Activated CD8-positive, alpha-beta memory T cell treated with anti-CD3 and anti-CD28 coated beads, Interleukin-2, amount 50 U/mL, for 24 hours (primary cell): ENCODE results near the gene S1PR2.
"Not testable (repeated sequence)": the region's sequence is repeated elsewhere in the genome, so short reads cannot be mapped to it uniquely, and the experiment has no call there.

Experiments used
- DNase-seq: peaks from one replicate; pipeline ENCODE4 v3.0.0-alpha.2; 2020; ENCODE audit errors: extremely low read depth

S1PR2 gene

DNA sequence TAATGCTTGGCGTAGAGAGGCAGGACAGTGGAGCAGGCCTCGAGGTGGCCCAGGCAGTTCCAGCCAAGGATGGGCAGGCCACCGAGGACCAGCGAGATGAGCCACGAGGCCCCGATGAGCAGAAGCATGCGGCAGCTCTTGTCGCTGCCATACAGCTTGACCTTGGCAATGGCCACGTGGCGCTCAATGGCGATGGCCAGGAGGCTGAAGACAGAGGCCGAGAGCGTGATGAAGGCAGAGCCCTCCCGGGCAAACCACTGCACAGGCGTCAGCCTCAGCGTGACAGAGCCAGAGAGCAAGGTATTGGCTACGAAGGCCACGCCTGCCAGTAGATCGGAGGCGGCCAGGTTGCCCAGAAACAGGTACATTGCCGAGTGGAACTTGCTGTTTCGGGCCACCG, 6.8 kb downstream of the S1PR2 start:
- DNase-seq: no peak

DNA sequence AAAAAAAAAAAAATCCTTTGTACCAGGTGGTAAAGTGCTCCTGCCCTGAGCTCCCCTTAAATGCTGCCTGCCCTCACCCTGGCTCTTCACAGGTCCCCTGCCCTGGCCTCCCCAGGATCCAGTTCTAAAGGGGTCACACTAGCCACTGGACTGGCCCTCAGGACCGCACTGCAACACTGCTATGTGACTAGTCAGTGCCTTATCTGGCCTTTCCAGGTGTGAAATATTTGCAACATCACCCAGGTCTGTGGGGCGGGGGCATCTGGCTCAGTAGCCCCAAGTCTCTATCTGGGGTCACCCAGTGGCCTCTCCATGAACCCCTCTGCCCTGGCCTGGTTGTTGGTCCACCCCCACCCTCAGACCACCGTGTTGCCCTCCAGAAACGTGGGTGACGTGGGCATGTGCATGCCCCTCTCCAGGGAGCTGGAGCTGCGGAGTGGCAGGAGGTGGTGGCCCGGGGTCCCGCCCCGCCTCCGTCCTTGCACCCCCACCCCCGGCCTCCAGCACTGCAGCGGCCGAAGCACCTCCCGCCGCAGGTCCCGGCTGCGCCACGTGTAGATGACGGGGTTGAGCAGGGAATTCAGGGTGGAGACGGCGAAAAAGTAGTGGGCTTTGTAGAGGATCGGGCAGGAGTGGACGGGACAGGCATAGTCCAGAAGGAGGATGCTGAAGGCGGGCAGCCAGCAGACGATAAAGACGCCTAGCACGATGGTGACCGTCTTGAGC, 7.5 kb downstream of the S1PR2 start:
- no peak for DNase-seq

DNA sequence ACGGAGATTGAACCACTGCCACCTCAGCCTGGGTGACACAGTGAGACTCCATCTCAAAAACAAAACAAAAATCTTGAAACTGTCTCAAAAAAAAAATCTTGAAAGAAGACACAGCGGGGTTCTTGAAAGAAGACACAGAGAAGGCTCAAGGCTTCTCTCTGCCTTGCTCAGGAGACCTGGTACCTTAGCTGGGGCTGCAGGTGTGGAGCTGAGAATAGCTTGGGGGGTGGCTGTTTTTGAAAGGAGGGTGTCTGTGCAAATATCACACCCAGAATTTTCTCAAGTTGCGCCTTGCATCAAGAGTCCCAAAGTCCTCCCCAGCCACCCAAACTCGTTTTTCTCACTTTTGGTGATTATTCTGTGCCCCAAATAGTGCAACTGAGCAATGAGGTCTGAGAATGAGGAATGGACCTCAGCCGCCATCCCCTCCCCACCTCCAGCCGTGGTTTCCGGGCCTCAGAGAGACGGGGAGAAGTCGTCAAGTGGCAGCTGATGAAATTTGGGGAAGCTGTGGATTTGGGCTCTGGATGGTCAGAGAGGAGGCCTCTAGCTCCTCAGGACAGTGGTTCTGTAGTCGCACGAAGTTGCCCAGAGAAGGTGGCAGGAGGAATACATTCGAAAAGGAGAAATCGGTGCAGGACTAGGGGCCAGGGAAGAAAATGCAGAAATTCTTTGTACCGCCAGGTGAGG, 8.8 kb downstream of the S1PR2 start:
- DNase-seq: no peak

DNA sequence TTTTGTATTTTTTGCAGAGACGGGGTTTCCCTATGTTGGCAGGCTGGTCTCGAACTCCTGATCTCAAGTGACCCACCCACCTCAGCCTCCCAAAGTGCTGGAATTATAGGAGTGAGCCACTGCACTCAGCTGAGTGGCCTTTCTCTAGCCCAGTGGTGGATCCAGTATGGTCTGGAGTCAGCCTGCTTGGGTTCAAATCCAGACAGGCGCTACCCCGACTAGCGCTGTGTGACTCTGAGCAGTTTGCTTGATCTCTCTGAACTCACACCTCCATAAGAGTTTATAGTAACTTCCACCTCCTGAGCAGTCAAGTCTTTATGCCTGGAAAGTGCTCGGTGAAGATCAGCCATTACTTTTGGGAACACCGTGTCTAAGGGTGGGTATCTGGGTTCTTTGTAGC, 10.4 kb downstream of the S1PR2 start:
- DNase-seq: no peak

DNA sequence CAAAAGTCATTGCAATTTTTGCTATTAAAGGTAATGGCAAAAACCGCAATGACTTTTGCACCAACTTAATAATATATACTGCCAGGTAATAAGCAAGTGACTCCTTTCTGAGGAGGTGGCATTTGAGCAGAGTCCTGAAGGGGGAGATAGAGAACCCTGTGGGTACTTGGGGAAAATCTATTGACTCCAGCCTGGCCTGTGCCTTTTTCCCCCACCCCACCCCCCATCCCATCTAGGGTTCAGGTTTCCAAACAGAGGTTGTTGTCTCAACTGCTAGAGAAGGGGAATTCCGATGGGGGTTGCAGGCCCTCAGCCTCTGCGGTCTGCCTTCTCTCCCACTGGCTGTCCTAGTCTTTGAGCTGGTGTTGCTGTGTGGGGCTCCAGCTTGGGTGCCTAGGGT, 11.5 kb downstream of the S1PR2 start:
- no peak for DNase-seq

DNA sequence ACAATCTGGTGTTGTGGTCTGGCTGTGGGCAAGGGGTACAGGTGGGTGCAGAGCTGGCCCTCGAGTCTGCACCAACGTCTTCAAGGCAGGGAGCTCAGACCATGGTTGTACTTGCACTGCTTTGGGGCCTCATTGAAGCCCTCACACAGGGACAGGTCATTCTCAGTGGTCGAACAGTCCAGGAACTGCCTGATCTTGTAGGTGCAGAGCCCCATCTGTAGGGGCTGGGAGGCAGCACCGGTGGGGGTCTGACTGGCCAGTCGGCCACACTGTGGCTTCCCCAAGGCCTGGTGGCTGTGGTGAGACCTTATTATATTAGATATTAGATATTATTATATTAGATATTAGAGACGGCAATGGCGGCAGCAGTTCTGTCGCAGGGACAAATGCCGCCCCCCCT, 14.0 kb downstream of the S1PR2 start:
- no peak for DNase-seq

DNA sequence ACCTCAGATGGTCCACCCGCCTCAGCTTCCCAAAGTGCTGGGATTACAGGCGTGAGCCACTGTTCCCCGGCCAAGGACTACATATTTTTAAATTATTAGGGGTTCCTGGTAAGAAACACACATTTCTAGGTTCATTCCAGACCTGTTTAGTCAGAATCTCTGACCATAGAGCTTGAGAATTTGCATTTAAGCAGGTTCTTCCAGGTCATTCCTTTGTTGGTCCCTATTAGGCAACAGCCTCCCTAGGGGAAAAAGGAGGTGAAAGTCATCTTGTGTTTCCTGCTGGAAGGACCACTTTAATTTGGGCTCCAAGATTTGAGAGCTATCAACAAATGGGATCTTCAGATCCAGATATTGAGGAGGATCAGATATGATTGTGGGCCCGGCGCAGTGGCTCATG, 16.3 kb downstream of the S1PR2 start:
- DNase-seq: no peak

DNA sequence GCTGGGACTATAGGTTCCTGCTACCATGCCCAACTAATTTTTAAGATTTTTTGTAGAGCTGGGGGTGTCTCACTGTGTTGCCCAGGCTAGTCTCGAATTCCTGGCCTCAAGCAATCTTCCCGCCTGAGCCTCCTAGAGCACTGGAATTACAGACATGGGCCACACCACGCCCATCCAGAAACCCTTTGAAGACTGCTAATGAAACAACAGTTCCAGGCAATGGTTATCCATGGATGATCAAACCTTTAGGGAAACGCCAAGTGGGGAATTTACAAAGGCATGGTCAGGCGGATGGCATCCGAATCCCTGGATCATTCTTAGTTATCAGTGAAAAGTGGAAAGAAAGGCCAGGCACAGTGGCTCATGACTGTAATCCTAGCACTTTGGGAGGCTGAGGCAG, 19.4 kb downstream of the S1PR2 start:
- DNase-seq: no peak

DNA sequence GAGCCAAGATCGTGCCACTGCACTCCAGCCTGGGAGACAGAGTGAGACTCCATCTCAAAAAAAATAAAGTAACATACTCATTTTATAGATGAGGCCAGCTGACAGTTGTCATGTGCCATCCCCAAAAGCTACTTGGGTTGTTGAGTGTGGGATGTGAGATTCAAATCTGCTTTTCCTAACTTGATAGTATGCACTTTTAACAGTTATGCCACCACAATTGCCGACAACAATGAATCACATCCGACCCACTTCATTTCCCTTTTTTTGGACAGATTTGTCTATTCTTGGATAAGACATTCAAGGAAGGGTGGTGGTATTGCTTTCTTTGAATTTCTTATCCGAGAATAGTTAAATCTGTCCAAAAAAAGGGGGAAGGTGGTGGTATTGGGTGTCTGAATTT, 20.1 kb downstream of the S1PR2 start:
- no peak for DNase-seq

DNA sequence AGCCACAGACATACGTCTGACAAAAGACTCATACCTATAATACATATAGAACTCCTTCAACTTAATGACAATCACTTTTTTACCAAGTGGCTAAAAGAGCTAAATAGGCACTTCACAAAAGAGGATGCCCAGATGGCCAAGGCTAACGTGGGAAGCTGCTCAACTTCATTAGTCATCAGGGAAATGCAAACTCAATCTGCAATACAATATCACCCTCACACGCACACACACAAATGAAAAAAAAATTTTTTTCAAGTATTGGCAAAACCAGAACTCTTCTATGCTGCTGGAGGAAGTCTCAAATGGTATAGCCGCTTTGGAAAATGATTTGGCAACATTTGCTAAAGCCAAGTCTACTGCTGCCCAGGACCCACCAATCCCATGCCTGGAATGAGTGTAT, 21.8 kb downstream of the S1PR2 start:
- no peak for DNase-seq

DNA sequence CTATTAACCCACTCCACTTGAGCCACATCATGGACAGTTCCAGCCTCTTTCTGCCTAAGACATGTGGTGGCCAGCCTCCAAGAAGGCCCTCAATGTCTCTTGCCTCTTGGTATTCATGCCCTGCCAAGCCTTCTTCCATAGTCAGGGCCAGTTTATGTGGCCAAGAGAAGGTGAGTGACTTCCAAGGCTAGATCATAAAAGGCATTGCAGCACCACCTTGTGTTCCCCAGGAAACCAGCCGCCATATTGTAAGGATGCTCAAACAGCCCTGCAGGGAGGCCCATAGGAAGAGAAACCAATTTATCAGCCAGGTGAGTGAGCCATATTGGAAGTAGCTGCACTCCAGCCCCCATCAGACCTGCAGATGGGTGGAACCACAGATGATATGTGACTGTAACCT, 24.1 kb downstream of the S1PR2 start:
- no peak for DNase-seq

DNA sequence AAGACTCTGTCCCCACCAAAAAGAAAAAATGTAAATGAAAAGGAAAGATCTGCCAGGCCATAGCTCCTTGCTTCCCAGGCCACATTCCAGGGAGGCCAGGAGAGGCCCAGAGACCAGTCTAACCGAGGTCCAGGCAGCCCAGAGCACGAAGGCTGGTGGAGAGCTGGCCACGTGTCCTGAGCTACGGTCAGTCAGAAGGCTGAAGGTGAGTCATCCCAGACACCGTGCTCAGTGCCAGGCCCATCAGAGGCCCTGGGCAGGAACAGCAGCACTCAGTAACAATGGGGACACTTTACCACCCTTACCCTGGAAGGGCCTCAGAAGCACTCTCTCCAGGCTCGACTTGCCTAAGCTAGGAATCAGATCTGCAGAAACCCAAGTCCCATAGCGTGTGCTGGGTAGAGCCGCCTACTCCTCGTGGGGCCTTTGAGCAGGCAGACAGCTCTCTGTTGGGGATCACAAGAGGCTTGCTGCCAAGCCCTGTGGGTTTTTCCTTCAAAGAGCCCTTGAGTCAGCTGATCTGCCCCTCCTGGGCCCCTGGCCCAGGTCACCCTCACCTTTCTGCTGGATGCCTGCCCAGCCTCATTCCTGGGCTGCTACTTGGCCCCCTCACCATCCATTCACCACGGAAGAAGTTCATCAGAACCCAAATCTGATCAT, 24.8 kb downstream of the S1PR2 start:
- DNase-seq: no peak

DNA sequence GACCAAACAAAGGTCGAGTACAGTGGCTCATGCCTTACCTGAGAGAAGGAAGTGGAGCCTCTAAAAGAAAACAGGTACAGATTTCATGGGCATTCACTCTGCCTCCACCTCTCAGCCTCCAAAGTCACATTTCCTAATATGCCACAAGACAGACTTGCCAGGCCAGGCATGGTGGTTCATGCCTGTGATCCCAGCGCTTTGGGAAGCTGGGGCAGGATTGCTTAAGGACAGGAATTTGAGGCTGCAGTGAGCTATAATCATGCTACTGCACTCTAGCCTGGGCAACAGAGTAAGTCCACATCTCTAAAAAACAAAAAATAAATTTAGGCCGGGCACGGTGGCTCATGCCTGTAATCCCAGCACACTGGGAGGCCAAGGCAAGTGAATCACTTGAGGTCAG, 25.5 kb downstream of the S1PR2 start:
- DNase-seq: no peak

DNA sequence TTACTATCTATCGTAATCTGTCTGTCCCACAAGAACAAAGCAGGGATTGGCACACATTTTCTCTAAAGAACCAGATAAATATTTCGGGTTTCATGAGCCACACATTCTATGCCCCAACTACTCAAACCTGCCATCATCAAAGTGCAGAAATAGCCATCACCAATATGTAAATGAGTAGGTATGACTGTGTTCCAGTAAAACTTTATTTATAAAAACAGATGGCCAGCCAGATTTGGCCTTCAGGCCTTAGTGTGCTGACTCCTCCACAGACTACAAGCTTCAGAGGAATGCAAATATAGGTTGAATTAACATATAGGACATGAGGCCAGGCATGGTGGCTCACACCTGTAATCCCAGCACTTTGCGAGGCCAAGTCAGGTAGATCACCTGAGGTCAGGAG, 27.4 kb downstream of the S1PR2 start:
- DNase-seq: no peak

DNA sequence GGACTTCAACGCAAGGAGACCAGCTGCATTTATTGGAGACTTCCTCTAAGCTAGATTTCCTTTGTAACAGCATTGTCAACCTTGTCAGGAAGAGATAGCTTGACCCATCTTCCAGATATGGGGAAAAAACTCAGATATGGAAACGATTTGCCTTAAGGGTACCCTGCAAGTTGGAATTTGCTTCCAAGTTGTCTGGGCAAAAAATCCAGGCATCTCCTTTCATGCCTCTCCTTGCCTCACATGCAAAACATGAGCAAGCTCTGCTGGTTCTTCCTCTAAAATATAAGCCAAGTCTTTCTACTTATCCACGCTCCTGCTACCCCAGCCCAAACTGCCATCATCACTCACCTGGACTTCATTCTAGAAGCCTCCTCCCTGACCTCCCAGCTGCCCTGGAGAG, 30.0 kb downstream of the S1PR2 start:
- no peak for DNase-seq

DNA sequence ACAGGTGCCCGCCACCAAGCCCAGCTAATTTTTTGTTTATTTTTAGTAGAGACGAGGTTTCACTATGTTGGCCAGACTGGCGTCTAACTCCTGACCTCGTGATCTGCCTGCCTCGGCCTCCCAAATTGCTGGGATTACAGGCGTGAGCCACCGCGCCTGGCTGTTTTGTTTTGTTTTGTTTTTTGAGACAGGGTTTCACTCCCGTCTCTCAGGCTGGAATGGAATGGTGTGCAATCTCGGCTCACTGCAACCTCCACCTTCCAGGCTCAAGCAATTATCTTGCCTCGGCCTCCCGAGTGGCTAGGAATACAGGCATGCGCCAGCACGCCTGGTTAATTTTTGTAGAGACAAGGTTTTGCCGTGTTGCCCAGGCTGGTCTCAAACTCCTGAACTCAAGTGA, 31.0 kb downstream of the S1PR2 start:
- not testable (repeated sequence) for DNase-seq

DNA sequence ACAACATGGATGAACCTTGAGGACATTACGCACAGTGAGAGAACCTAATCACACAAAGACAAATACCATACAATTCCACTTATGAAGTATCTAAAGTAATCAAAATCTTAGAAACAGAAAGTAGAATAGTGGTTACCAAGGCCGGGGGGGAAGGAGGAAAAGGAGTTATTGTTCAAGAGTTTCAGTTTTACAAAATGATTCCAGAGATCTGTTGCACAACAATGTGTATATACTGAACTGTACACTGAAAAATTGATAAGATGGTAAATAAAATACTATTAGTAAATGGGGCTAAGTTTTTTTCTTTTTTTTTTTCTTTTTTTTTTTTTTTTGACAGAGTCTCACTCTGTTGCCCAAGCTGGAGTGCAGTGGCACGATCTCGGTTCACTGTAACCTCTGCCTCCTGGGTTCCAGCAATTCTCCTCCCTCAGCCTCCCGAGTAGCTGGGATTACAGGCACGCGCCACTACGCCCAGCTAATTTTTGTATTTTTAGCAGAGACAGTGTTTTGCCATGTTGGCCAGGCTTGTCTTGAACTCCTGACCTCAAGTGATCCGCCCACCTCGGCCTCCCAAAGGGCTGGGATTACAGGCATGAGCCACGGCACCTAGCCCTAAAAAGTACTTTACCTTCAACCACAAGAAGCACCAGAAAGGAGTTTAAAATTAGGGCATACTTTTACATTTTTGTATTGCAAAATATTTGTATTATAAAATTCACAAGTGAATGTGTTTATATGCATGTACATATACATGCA, 32.1 kb downstream of the S1PR2 start:
- DNase-seq: not testable (repeated sequence)

DNA sequence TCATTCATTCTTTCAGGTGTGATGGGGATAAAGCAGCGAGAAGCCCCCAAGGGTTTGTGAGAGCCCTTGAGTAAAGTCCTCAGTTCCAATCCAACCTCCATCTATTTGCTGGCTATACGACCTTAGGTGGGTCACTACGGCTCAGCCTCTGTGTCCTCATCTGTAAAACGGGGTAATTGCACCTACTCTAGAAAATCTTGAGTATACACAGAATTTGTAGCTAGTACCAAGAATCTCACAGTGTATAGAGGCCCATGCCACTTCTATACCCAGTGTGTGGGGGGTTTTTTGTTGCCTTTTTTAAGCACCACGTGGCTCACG, 36.0 kb downstream of the S1PR2 start:
- no peak for DNase-seq

DNA sequence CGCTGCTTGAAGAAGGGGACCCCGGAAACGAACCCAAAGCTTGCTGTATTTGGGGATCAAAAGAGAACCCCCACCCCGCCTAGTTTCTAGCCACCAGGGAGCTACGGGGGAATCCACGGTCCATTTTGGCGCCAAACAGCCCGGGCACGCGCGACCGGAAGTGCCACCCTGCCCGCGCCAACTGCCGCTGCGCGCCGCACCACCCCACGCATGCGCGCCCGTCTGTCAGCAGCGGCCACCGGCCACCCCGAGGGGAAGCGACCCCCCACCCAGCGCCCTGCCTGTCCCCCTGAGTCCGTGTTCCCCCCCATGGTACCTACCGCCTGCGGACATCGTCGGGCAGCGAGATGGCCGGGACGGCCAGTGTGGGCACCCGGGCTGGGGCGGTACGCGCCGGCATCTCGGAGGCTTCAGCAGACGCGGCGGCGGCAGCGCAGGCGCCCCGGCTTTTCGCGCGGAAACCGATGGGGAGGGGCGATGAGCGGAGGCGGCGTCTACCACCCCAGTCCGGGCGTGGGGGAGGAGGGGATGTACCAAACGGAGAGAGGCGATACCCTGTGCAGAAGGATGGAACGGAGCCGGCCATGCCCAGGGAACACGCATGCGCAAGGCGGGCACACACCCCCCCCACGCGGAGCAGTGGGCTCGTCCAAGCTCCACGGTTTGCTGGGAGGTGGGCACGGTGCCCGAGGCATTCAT, 36.5 kb downstream of the S1PR2 start, which contains the start of gene DNMT1:
Gene DNMT1 (minus strand): TSS at position 454 of the 699 bp plus-strand sequence. CDS start 54 bp downstream, at position 400.
- DNase-seq: peak; percentile 96

DNA sequence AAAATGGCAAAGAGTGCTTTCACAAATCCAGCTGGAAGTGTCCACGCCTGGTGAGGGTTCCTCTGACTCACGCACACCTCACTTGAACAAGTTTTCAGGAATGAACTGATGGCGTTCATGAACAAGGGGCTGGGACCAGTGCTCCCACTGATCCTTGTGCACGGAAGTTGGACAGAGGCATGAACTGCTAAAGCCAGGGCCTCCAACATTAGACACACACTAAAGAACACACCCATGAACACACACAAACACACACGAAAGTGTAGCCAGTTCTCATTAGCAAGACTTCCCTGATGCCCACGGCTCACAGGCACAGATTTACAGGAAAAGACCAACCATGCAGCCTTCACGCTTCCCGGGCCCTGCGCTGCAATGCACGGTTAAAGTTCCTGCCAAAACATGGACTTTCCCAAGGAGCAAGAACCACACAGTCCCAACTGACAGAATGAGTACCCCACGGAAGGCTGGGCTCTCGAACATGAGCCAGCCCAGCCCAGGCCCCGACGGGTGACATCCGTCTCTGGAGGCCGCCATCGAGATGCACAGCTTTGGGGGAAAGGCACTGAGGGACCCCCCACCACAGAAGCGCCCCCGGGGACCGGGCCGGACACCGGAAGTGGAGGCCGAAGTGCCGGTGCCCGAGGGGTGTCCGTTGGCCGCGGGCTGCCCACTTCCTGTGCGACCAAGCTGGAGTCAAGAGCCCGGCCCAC, 37.2 kb downstream of the S1PR2 start:
- DNase-seq: no peak

DNA sequence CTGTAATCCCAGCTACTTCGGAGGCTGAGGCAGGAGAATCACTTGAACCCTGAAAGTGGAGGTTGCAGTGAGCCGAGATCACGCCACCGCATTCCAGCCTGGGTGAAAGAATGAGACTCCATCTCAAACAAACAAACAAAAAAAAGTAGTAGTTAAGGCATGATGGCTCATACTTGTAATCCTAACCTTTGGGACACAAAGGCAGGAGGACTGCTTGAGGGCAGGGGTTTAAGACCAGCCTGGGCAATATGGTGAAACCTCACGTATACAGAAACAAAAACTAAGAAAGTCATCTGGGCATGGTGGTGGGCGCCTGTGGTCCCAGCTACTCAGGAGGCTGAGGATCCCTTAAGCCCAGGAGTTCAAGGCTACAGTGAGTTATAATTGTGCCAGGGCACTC, 38.2 kb downstream of the S1PR2 start:
- no peak for DNase-seq
